SJSA1 (cell line): ENCODE measurements around the gene MAGEA2. TPM values are rescaled to one million over a fixed set of nuclear protein-coding genes. Genes with fewer than 3 reads are reported as not detected.
"Not testable (repeated sequence)": the region's sequence is repeated elsewhere in the genome, so short reads cannot be mapped to it uniquely, and the experiment has no call there.

Source experiments
- DNase-seq, 2 experiments: peaks; one replicate each; pipeline ENCODE4 v3.0.0-alpha.2; 2015 to 2020; ENCODE audit warnings: low spot score in 2 of 2, low read depth in 1 of 2
- H3K27ac ChIP-seq: fragments of 250-450 bp; sonication (Bioruptor Pico); 2 replicates; pipeline ENCODE4 v1.5.1; 2020; ENCODE audit warnings: mild to moderate bottlenecking, moderate library complexity
- H3K27me3 ChIP-seq: fragments of 250-450 bp; sonication (Bioruptor Pico); replicated peaks from 2 replicates; pipeline ENCODE4 v1.5.1; 2020; ENCODE audit warnings: mild to moderate bottlenecking, moderate library complexity
- H3K36me3 ChIP-seq: fragments of 250-450 bp; sonication (Bioruptor Pico); 2 replicates; pipeline ENCODE4 v1.5.1; 2020; ENCODE audit warnings: mild to moderate bottlenecking
- H3K4me1 ChIP-seq: fragments of 250-450 bp; sonication (Bioruptor Pico); replicated peaks from 2 replicates; pipeline ENCODE4 v1.6.1; 2021; ENCODE audit warnings: mild to moderate bottlenecking
- H3K4me3 ChIP-seq: fragments of 250-450 bp; sonication (Bioruptor Pico); 2 replicates; pipeline ENCODE4 v1.5.1; 2020; ENCODE audit warnings: mild to moderate bottlenecking
- H3K9me3 ChIP-seq: fragments of 250-450 bp; sonication (Bioruptor Pico); replicated peaks from 2 replicates; pipeline ENCODE4 v1.5.1; 2020; ENCODE audit warnings: mild to moderate bottlenecking
- total RNA-seq: library from RNA; depleted of rRNA; stranded (reverse); fragments of >200 nt; shearing (Covaris generic); gene quantifications from 2 replicates; pipeline ENCODE4 v1.2.3, GENCODE V29; 2014; rRNA removed

MAGEA2 gene
- total RNA-seq, 1 experiment from 2014 or later, result not detected

GRCh38 chrX:152734143-152734858, 19.3 kb downstream of the MAGEA2 start:
- not testable (repeated sequence) for DNase-seq, H3K4me1 ChIP-seq, H3K27ac ChIP-seq, H3K4me3 ChIP-seq, H3K36me3 ChIP-seq, H3K27me3 ChIP-seq, H3K9me3 ChIP-seq

GRCh38 chrX:152733261-152733975, 20.2 kb downstream of the MAGEA2 start, which contains the start of the genes CSAG1 and MAGEA12:
TSS of gene CSAG1 (minus strand) at chrX:152733721. CDS start at chrX:152732460, 1,261 bp downstream.
TSS of gene MAGEA12 (plus strand) at chrX:152733757. CDS start at chrX:152736162, 2,405 bp downstream.
- Histone ChIP-seq H3K4me1 (no peaks in the 10 kb centered on the region), H3K27ac (no peak within 1 kb of the TSS), H3K9me3 (no peaks in the 10 kb centered on the region), H3K27me3 (no peaks in the 10 kb centered on the region), H3K4me3 (no peak within 1 kb of the TSS), H3K36me3 (no peaks in the 10 kb centered on the region)
- no peak for DNase-seq

GRCh38 chrX:152725409-152725808, 28.2 kb downstream of the MAGEA2 start:
- no peaks in the 10 kb centered on the region for H3K36me3 ChIP-seq
- H3K4me3 ChIP-seq, result no peak overlapping the region
- no peaks in the 10 kb centered on the region for H3K9me3 ChIP-seq
- no peaks in the 10 kb centered on the region for H3K27me3 ChIP-seq
- no peak overlapping the region for H3K27ac ChIP-seq
- H3K4me1 ChIP-seq, result no peaks in the 10 kb centered on the region
- DNase-seq, result no peak

- H3K36me3 ChIP-seq, H3K27ac ChIP-seq, DNase-seq, H3K27me3 ChIP-seq, H3K4me3 ChIP-seq, H3K4me1 ChIP-seq, H3K9me3 ChIP-seq: not testable (repeated sequence)
Observed at GRCh38 chrX:152713815-152714787, 39.5 kb downstream of the MAGEA2 start, which contains the start of gene MAGEA2B. TSS of gene MAGEA2B (plus strand) at chrX:152714628. CDS start at chrX:152717107, 2,479 bp downstream.

- not testable (repeated sequence) for H3K4me1 ChIP-seq, H3K4me3 ChIP-seq, H3K9me3 ChIP-seq, H3K36me3 ChIP-seq, DNase-seq, H3K27me3 ChIP-seq, H3K27ac ChIP-seq
Observed at GRCh38 chrX:152713195-152713594, 40.4 kb downstream of the MAGEA2 start.

- H3K36me3 ChIP-seq, H3K27me3 ChIP-seq, H3K9me3 ChIP-seq, DNase-seq, H3K27ac ChIP-seq, H3K4me1 ChIP-seq, H3K4me3 ChIP-seq: not testable (repeated sequence)
Observed at GRCh38 chrX:152709173-152709572, 44.5 kb downstream of the MAGEA2 start, which contains the start of gene CSAG2. TSS of gene CSAG2 (minus strand) at chrX:152709273. CDS start at chrX:152709112, 161 bp downstream.

- not testable (repeated sequence) for DNase-seq, H3K9me3 ChIP-seq, H3K4me3 ChIP-seq, H3K27ac ChIP-seq, H3K4me1 ChIP-seq, H3K27me3 ChIP-seq, H3K36me3 ChIP-seq
Observed at GRCh38 chrX:152706500-152706899, 47.1 kb downstream of the MAGEA2 start.

GRCh38 chrX:152700390-152700789, 53.3 kb downstream of the MAGEA2 start:
- not testable (repeated sequence) for DNase-seq, H3K27me3 ChIP-seq, H3K4me1 ChIP-seq, H3K4me3 ChIP-seq, H3K27ac ChIP-seq, H3K36me3 ChIP-seq, H3K9me3 ChIP-seq

Other genes with a start within 250 kb of the MAGEA2 start
- gene GABRQ, start 115.9 kb downstream of the MAGEA2 start, total RNA-seq, result 0.11 TPM in 1 of 2 replicates, not detected in the other
- 0.34 TPM in 1 of 2 replicates, not detected in the other for gene MAGEA3, start 55.0 kb downstream of the MAGEA2 start, total RNA-seq
- not detected in 2 replicates for gene CSAG2, start 44.6 kb downstream of the MAGEA2 start, total RNA-seq
- gene MAGEA2B, start 39.2 kb downstream of the MAGEA2 start, total RNA-seq, result not detected in 2 replicates
- not detected in 2 replicates for gene CSAG1, start 20.1 kb downstream of the MAGEA2 start, total RNA-seq
- not detected in 2 replicates for gene MAGEA12, start 20.1 kb downstream of the MAGEA2 start, total RNA-seq
- gene CSAG3, start 5.4 kb upstream of the MAGEA2 start, total RNA-seq, result not detected in 2 replicates
- gene MAGEA6, start 15.8 kb upstream of the MAGEA2 start, total RNA-seq, result 0.08 TPM in 1 of 2 replicates, not detected in the other
- 33.8 and 53.2 TPM in 2 replicates for gene CETN2, start 76.9 kb upstream of the MAGEA2 start, total RNA-seq
- 6.8 and 12.7 TPM in 2 replicates for gene NSDHL, start 77.2 kb upstream of the MAGEA2 start, total RNA-seq
- gene ZNF185, start 144.2 kb upstream of the MAGEA2 start, total RNA-seq, result 9.8 and 10.1 TPM in 2 replicates
- gene PNMA5, start 240.3 kb upstream of the MAGEA2 start, total RNA-seq, result 0.08 TPM in 1 of 2 replicates, not detected in the other